MCF 10A (cell line): ENCODE measurements around the gene HOXA6. TPM values are rescaled to one million over a fixed set of nuclear protein-coding genes. Genes with fewer than 3 reads are reported as not detected.

Source experiments
- BruUV-seq: library from RNA; stranded (reverse); fragments of 400-500 nt; replicated peaks from 2 replicates; lab custom pipeline; 2021; lab: Mats Ljungman, UMichigan
- CTCF ChIA-PET: fragments of 300-600 bp; sonication (Branson Sonifier 250); formaldehyde crosslinking; extraction: SDS; loops from one replicate; lab custom pipeline; 2021; ENCODE audit warnings: antibody characterized with exemption, inconsistent platforms; lab: Yijun Ruan, JAX
- POLR2A ChIA-PET: fragments of 300-600, 350-650 bp; sonication (Branson Sonifier 250); formaldehyde crosslinking; extraction: SDS; loops from one replicate; lab custom pipeline; 2020; ENCODE audit warnings: antibody characterized with exemption, inconsistent platforms; lab: Yijun Ruan, JAX
- DNase-seq: peaks from one replicate; pipeline ENCODE4 v3.0.0-alpha.2; 2018; ENCODE audit not compliant: unreplicated experiment
- H3K27ac Mint-ChIP-seq: one replicate; pipeline ENCODE4 v1.8.0; 2022; ENCODE audit warnings: mild to moderate bottlenecking, low read depth, mixed read lengths; ENCODE audit not compliant: unreplicated experiment
- H3K27me3 Mint-ChIP-seq: one replicate; pipeline ENCODE4 v1.8.0; 2022; ENCODE audit warnings: mixed read lengths; ENCODE audit not compliant: insufficient read depth, unreplicated experiment
- H3K36me3 Mint-ChIP-seq: one replicate; pipeline ENCODE4 v1.8.0; 2022; ENCODE audit warnings: mild to moderate bottlenecking, moderate library complexity, mixed read lengths; ENCODE audit not compliant: insufficient read depth, unreplicated experiment
- H3K4me1 Mint-ChIP-seq: one replicate; pipeline ENCODE4 v1.8.0; 2022; ENCODE audit warnings: mixed read lengths; ENCODE audit not compliant: insufficient read depth, unreplicated experiment
- H3K4me3 Mint-ChIP-seq: one replicate; pipeline ENCODE4 v1.8.0; 2022; ENCODE audit warnings: mild to moderate bottlenecking, moderate library complexity, mixed read lengths; ENCODE audit not compliant: unreplicated experiment
- H3K9me3 Mint-ChIP-seq: one replicate; pipeline ENCODE4 v1.8.0; 2022; ENCODE audit warnings: mixed read lengths; ENCODE audit not compliant: unreplicated experiment
- intact Hi-C: fragments of 100-400 bp; cut with micrococcal nuclease; formaldehyde crosslinking; loops from 2 replicates; pipeline ENCODE4 v1.14.1; 2022
- total RNA-seq: library from RNA; stranded (reverse); gene quantifications from 2 replicates; pipeline ENCODE4 v1.2.3, GENCODE V29; 2022
- TF ChIP-seq, protein P1 (sequence below): fragments of 200-600 bp; IDR thresholded peaks from one replicate; pipeline ENCODE4 v1.8.0; 2022; ENCODE audit warnings: antibody characterized with exemption, mild to moderate bottlenecking; ENCODE audit not compliant: unreplicated experiment

Gene HOXA6
- total RNA-seq, 1 experiment from 2014 or later = 0.96 TPM

DNA sequence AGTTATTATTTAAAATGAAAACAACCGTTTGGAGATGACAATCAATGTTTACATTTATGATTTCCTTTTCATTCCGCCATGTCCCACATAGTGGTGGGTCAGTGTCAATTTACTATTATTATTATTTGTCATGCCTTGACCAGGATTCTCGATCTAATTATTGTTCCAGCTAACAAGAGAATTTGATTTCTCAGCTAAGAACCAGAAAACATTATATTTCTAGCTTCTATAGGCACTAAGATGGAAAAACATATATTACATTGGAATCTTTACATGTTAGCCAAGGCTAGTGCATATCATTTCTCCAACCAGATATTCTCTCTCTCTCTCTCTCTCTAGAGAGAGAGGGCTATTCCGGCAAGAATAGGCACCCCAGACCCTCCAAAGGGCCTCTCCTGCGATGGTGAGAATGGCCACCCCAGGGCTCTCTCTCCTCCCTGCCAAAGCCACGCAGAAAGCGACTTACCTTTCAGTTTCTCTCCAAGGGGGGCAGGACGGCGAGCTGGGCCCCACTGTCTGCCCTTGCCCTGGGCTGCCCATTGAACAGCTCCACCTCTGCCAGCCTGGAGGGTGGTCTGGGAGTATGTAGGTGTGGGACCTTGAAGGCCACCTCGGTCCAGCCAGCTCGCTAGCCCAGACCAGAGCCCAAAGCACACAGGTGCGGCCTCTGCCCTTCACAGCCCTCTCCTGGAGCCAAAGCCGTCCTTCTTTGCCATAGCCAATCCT is 2.4 kb upstream of the HOXA6 start:
- Mint-ChIP-seq H3K36me3 (no peaks in the 10 kb centered on the region), H3K27ac (peak overlapping the region; percentile 91), H3K4me1 (peaks cover 10% of the 10 kb centered on the region), H3K9me3 (no peaks in the 10 kb centered on the region), H3K27me3 (no peaks in the 10 kb centered on the region), H3K4me3 (peak overlapping the region; percentile 79)
- no peak for DNase-seq
- ChIA-PET POLR2A (interaction anchor here (0.6 to 5.2 kb wide), 22 partner anchors 9 to 1205 kb away, joined by 3 to 65 read pairs (median 6); partner anchors contain the start of genes CBX3, HNRNPA2B1 and HOXA4), CTCF (interaction anchor here (0.6 to 5.8 kb wide), 24 partner anchors 9 to 1257 kb away, joined by 3 to 57 read pairs (median 4); no protein-coding TSS in a partner anchor)
- BruUV-seq = no TSS peak
- TF ChIP-seq, protein P1, sequence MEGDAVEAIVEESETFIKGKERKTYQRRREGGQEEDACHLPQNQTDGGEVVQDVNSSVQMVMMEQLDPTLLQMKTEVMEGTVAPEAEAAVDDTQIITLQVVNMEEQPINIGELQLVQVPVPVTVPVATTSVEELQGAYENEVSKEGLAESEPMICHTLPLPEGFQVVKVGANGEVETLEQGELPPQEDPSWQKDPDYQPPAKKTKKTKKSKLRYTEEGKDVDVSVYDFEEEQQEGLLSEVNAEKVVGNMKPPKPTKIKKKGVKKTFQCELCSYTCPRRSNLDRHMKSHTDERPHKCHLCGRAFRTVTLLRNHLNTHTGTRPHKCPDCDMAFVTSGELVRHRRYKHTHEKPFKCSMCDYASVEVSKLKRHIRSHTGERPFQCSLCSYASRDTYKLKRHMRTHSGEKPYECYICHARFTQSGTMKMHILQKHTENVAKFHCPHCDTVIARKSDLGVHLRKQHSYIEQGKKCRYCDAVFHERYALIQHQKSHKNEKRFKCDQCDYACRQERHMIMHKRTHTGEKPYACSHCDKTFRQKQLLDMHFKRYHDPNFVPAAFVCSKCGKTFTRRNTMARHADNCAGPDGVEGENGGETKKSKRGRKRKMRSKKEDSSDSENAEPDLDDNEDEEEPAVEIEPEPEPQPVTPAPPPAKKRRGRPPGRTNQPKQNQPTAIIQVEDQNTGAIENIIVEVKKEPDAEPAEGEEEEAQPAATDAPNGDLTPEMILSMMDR = no peak
- intact Hi-C loops = loop anchor here (1.0 kb wide), 1 partner anchor 11 kb away; no protein-coding TSS in a partner anchor

DNA sequence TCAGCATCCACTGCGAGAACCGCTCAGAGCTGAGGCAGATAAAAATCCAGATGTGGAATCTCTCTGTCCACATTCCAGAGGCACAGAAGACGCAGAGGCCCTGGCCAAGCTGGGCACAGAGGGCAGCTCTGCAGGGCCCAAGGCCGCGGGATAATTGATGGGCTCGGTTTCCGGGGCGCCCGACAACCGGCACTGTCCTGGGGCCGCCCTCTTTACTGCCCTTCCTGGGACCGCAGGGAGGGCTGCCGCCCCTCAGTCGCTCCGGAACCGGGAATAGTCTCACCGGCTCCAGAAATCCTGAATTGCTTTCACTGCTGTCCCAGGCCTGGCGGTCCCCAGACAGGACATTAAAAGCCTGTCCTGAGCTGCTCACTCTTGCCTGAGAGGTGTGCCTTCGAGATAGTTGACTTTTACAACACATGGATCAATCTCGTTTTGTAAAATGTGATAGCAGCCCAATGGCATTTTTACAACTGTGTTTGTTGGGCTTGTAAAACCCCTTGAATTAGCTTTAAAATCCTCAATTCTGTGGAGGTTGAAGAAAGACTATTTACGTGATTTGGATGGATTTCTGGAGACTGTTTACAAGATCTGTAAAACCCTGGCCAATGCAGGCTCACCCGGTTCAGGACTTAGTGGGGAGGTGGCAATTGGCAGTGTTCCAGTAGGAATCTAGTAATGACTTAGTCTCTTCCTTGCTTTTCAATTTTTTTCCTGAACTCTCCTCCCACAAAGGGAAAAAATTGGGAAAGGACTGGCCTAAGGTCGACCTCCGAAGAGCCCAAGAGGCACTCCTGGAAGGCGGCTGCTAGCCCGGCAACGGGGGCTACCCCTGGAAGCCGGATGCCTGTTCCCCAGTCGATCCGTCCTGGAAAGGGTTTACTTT is 1.4 kb upstream of the HOXA6 start:
- TF ChIP-seq, protein P1 = no peak
- H3K27ac Mint-ChIP-seq = peak overlapping the region; percentile 91
- peaks cover 5% of the 10 kb centered on the region for H3K36me3 Mint-ChIP-seq
- peak; percentile 45 for DNase-seq
- no peaks in the 10 kb centered on the region for H3K27me3 Mint-ChIP-seq
- CTCF ChIA-PET = interaction anchor here (0.6 to 5.8 kb wide), 17 partner anchors 8 to 1072 kb away, joined by 3 to 57 read pairs (median 5); no protein-coding TSS in a partner anchor
- POLR2A ChIA-PET = interaction anchor here (0.7 to 5.2 kb wide), 27 partner anchors 8 to 1058 kb away, joined by 3 to 65 read pairs (median 6); partner anchors contain the start of genes CBX3, HNRNPA2B1, HOXA4 and HOXA9
- intact Hi-C loops = no loop called here
- H3K4me1 Mint-ChIP-seq = peaks cover 10% of the 10 kb centered on the region
- H3K4me3 Mint-ChIP-seq = peak overlapping the region; percentile 79
- H3K9me3 Mint-ChIP-seq = no peaks in the 10 kb centered on the region
- no TSS peak for BruUV-seq

DNA sequence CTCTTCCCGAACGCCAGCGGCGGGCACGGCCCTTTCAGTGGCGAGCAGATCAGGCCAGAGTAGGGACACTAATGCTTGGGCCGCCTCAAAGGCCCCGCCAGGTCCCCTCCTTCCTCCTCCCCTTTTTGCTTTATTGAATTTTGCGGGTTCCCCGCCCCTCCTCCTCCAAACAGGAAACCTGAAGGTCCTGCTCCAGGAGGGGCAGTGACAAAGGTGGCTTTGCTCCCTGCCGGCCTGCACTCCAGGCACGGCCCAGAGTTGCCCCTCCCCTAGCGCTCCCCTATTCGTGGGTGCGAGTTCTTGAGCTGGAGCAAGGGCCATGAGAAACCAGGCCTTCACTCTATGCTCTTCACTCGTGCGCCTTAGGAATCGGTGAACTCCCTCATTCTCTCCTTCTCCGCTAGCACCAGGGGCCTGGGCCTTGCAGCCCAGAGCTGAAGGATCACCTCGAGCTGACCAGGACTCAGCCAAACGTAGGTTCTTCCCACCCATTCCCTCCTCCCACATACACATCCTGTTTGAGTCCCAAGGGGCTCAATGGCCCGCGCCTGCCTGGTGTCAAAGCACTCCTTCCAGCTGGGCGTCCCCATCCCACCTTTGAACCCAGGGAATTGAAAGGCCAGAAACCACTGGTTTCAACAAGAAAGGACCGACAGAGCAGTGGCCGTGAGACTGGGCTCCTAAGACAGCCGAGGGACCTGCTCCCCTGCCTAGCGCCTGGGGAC is 619 bp upstream of the HOXA6 start:
- H3K27ac Mint-ChIP-seq = peak overlapping the region; percentile 91
- CTCF ChIA-PET = interaction anchor here (0.6 to 5.8 kb wide), 9 partner anchors 14 to 613 kb away, joined by 3 to 57 read pairs (median 4); no protein-coding TSS in a partner anchor
- BruUV-seq = no TSS peak
- H3K36me3 Mint-ChIP-seq = peaks cover 5% of the 10 kb centered on the region
- peak overlapping the region; percentile 79 for H3K4me3 Mint-ChIP-seq
- peaks cover 10% of the 10 kb centered on the region for H3K4me1 Mint-ChIP-seq
- no peaks in the 10 kb centered on the region for H3K27me3 Mint-ChIP-seq
- TF ChIP-seq, protein P1 = no peak
- POLR2A ChIA-PET = interaction anchor here (0.7 to 5.2 kb wide), 18 partner anchors 7 to 1057 kb away, joined by 3 to 65 read pairs (median 6); partner anchors contain the start of genes HOXA4 and HOXA9
- peak; percentile 32 for DNase-seq
- no peaks in the 10 kb centered on the region for H3K9me3 Mint-ChIP-seq
- intact Hi-C loops = no loop called here
